Neural cell (in vitro differentiated cells): ENCODE measurements around the gene OPN5. TPM values are rescaled to one million over a fixed set of nuclear protein-coding genes. Genes with fewer than 3 reads are reported as not detected.

Experiments used
- H2AFZ ChIP-seq: fragments of 200-600, 300-800 bp; sonication (generic), shearing (Covaris generic); 2 replicates; pipeline ENCODE4 v1.6.0; 2014; ENCODE audit warnings: low read depth, mild to moderate bottlenecking, antibody characterized with exemption, low read length, moderate library complexity
- H3F3A ChIP-seq: fragments of 200-600 bp; shearing (Covaris generic); 2 replicates; pipeline ENCODE4 v1.6.1; 2016; ENCODE audit warnings: mild to moderate bottlenecking, moderate library complexity, mixed read lengths, antibody characterized with exemption, low read length; ENCODE audit not compliant: insufficient read depth, poor library complexity, severe bottlenecking
- H3K27ac ChIP-seq: fragments of 200-600, 300-800 bp; sonication (generic), shearing (Covaris generic); 2 replicates; pipeline ENCODE4 v1.5.1; 2014; ENCODE audit warnings: mild to moderate bottlenecking, low read length, moderate library complexity
- H3K27me3 ChIP-seq: fragments of 300-800, 200-600 bp; sonication (generic), shearing (Covaris generic); 2 replicates; pipeline ENCODE4 v1.6.0; 2014; ENCODE audit warnings: mild to moderate bottlenecking, low read depth, low read length, moderate library complexity; ENCODE audit not compliant: insufficient read depth
- H3K36me3 ChIP-seq: fragments of 300-800, 200-600 bp; sonication (generic), shearing (Covaris generic); 2 replicates; pipeline ENCODE4 v1.5.1; 2014; ENCODE audit warnings: mild to moderate bottlenecking, antibody characterized with exemption, low read length, moderate library complexity; ENCODE audit not compliant: insufficient read depth
- H3K4me2 ChIP-seq: fragments of 300-800, 200-600 bp; sonication (generic), shearing (Covaris generic); 2 replicates; pipeline ENCODE4 v1.6.0; 2014; ENCODE audit warnings: mild to moderate bottlenecking, low read length
- H3K4me3 ChIP-seq: fragments of 300-800, 200-600 bp; sonication (generic), shearing (Covaris generic); 2 replicates; pipeline ENCODE4 v1.5.1; 2014; ENCODE audit warnings: mild to moderate bottlenecking, low read length, moderate library complexity
- H3K79me2 ChIP-seq: fragments of 200-600 bp; shearing (Covaris generic); replicated peaks from 2 replicates; pipeline ENCODE4 v1.6.0; 2014; ENCODE audit warnings: mild to moderate bottlenecking, low read length, moderate library complexity; ENCODE audit not compliant: insufficient read depth
- H3K9ac ChIP-seq: fragments of 300-800, 200-600 bp; sonication (generic), shearing (Covaris generic); 2 replicates; pipeline ENCODE4 v1.6.1; 2016; ENCODE audit warnings: mild to moderate bottlenecking, low read length, mixed read lengths
- H3K9me2 ChIP-seq: fragments of 200-600 bp; shearing (Covaris generic); 2 replicates; pipeline ENCODE4 v1.6.1; 2016; ENCODE audit warnings: mild to moderate bottlenecking, low read length, mixed read lengths; ENCODE audit not compliant: insufficient read depth
- H3K9me3 ChIP-seq: fragments of 200-600, 300-800 bp; sonication (generic), shearing (Covaris generic); 2 replicates; pipeline ENCODE4 v1.6.1; 2016; ENCODE audit warnings: mild to moderate bottlenecking, mixed run types, low read length, moderate library complexity, mixed read lengths
- H4K20me1 ChIP-seq: fragments of 200-600 bp; shearing (Covaris generic); 2 replicates; pipeline ENCODE4 v1.6.1; 2016; ENCODE audit warnings: mild to moderate bottlenecking, mixed run types; ENCODE audit not compliant: insufficient read depth
- EP300 ChIP-seq: fragments of 450-650 bp; conservative IDR thresholded peaks from 2 replicates; pipeline ENCODE4 v1.6.1; 2014; ENCODE audit warnings: antibody characterized with exemption, mild to moderate bottlenecking, moderate library complexity; ENCODE audit not compliant: poor library complexity, severe bottlenecking
- EZH2 ChIP-seq: fragments of 200-600, 300-800 bp; shearing (Covaris generic), sonication (generic); IDR thresholded peaks from 2 replicates; pipeline ENCODE4 v1.6.1; 2014; ENCODE audit warnings: antibody characterized with exemption, low read length, borderline replicate concordance, mild to moderate bottlenecking; ENCODE audit not compliant: insufficient read depth, poor library complexity, severe bottlenecking
- MXI1 ChIP-seq: fragments of 450-650 bp; conservative IDR thresholded peaks from 2 replicates; pipeline ENCODE4 v1.6.1; 2014; ENCODE audit warnings: antibody characterized with exemption, mild to moderate bottlenecking; ENCODE audit not compliant: poor library complexity, severe bottlenecking
- POLR2AphosphoS5 ChIP-seq: IDR thresholded peaks from 2 replicates; pipeline ENCODE4 v1.6.1; 2012
- RAD21 ChIP-seq: fragments of 450-650 bp; conservative IDR thresholded peaks from 2 replicates; pipeline ENCODE4 v1.6.1; 2014; ENCODE audit warnings: antibody characterized with exemption, mild to moderate bottlenecking, moderate library complexity
- SMC3 ChIP-seq: fragments of 450-650 bp; conservative IDR thresholded peaks from 2 replicates; pipeline ENCODE4 v1.6.1; 2014; ENCODE audit warnings: antibody characterized with exemption, mild to moderate bottlenecking, moderate library complexity; ENCODE audit not compliant: poor library complexity
- TAF1 ChIP-seq: IDR thresholded peaks from 2 replicates; pipeline ENCODE4 v1.6.1; 2012; ENCODE audit warnings: low read depth
- polyA plus RNA-seq: library from polyadenylated mRNA; depleted of rRNA; stranded (reverse); fragments of >200 nt; gene quantifications from 2 replicates; pipeline ENCODE4 v1.2.3, GENCODE V29; 2014
- TF ChIP-seq, protein P1 (sequence below): fragments of 450-650 bp; IDR thresholded peaks from 2 replicates; pipeline ENCODE4 v1.5.1; 2014; ENCODE audit warnings: antibody characterized with exemption, mild to moderate bottlenecking, moderate library complexity; ENCODE audit not compliant: poor library complexity, severe bottlenecking
- TF ChIP-seq, protein P2 (sequence below): IDR thresholded peaks from 2 replicates; pipeline ENCODE4 v1.6.1; 2012; ENCODE audit warnings: borderline replicate concordance

The OPN5 gene
- polyA plus RNA-seq, 1 donor from 2014 or later: 0.10 TPM

- no peak overlapping the region for H2AFZ ChIP-seq
- H3K9me2 ChIP-seq: no peaks in the 10 kb centered on the region
- no peaks in the 10 kb centered on the region for H3K36me3 ChIP-seq
- H3K27me3 ChIP-seq: no peaks in the 10 kb centered on the region
- no peaks in the 10 kb centered on the region for H3F3A ChIP-seq
- H3K9me3 ChIP-seq: no peaks in the 10 kb centered on the region
- no peak overlapping the region for H3K4me3 ChIP-seq
- no peaks in the 10 kb centered on the region for H4K20me1 ChIP-seq
- no peak overlapping the region for H3K4me2 ChIP-seq
- no peaks in the 10 kb centered on the region for H3K79me2 ChIP-seq
- TF ChIP-seq MXI1: no peak
- peak; percentile 76 for TF ChIP-seq SMC3
- no peak for TF ChIP-seq EZH2
- TF ChIP-seq RAD21: peak; percentile 69
- no peak for TF ChIP-seq EP300
- TF ChIP-seq TAF1: no peak
- TF ChIP-seq, protein P1, sequence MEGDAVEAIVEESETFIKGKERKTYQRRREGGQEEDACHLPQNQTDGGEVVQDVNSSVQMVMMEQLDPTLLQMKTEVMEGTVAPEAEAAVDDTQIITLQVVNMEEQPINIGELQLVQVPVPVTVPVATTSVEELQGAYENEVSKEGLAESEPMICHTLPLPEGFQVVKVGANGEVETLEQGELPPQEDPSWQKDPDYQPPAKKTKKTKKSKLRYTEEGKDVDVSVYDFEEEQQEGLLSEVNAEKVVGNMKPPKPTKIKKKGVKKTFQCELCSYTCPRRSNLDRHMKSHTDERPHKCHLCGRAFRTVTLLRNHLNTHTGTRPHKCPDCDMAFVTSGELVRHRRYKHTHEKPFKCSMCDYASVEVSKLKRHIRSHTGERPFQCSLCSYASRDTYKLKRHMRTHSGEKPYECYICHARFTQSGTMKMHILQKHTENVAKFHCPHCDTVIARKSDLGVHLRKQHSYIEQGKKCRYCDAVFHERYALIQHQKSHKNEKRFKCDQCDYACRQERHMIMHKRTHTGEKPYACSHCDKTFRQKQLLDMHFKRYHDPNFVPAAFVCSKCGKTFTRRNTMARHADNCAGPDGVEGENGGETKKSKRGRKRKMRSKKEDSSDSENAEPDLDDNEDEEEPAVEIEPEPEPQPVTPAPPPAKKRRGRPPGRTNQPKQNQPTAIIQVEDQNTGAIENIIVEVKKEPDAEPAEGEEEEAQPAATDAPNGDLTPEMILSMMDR: peak; percentile 73
- TF ChIP-seq, protein P2, sequence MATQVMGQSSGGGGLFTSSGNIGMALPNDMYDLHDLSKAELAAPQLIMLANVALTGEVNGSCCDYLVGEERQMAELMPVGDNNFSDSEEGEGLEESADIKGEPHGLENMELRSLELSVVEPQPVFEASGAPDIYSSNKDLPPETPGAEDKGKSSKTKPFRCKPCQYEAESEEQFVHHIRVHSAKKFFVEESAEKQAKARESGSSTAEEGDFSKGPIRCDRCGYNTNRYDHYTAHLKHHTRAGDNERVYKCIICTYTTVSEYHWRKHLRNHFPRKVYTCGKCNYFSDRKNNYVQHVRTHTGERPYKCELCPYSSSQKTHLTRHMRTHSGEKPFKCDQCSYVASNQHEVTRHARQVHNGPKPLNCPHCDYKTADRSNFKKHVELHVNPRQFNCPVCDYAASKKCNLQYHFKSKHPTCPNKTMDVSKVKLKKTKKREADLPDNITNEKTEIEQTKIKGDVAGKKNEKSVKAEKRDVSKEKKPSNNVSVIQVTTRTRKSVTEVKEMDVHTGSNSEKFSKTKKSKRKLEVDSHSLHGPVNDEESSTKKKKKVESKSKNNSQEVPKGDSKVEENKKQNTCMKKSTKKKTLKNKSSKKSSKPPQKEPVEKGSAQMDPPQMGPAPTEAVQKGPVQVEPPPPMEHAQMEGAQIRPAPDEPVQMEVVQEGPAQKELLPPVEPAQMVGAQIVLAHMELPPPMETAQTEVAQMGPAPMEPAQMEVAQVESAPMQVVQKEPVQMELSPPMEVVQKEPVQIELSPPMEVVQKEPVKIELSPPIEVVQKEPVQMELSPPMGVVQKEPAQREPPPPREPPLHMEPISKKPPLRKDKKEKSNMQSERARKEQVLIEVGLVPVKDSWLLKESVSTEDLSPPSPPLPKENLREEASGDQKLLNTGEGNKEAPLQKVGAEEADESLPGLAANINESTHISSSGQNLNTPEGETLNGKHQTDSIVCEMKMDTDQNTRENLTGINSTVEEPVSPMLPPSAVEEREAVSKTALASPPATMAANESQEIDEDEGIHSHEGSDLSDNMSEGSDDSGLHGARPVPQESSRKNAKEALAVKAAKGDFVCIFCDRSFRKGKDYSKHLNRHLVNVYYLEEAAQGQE: no peak
- no peak for TF ChIP-seq POLR2AphosphoS5
- H3K27ac ChIP-seq: no peak overlapping the region
- H3K9ac ChIP-seq: no peak overlapping the region
These were observed 1.1 kb upstream of the OPN5 start for GRCh38 chr6:47780510-47781356.

DNA sequence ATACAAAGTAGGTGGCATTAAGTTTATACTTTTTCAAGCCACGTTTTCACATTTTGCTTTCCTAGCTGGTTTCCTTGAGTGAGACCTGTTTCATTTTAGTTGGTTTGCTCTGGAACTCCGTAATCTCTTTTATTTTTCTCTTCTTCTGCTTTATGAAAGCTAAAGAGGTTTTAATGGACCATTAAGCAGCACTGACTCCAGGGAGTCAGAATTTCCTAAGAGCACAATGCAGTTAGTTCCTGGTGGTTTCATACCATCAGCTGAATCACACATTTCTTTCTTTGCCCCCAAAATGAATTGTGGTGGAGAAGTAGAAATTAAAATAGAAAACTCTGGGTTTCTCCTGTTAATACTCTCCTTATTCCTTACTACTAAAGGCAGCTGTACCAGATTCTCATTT lies 3.4 kb downstream of the OPN5 start:
- TF ChIP-seq, protein P2: peak; percentile 49
- TF ChIP-seq EP300: no peak
- no peak overlapping the region for H3K27ac ChIP-seq
- H3K4me3 ChIP-seq: no peak overlapping the region
- H3K27me3 ChIP-seq: no peaks in the 10 kb centered on the region
- no peak overlapping the region for H3K4me2 ChIP-seq
- no peaks in the 10 kb centered on the region for H3K36me3 ChIP-seq
- no peak overlapping the region for H2AFZ ChIP-seq
- no peaks in the 10 kb centered on the region for H3K9me3 ChIP-seq
- H3F3A ChIP-seq: no peaks in the 10 kb centered on the region
- H3K9me2 ChIP-seq: no peaks in the 10 kb centered on the region
- no peak overlapping the region for H3K9ac ChIP-seq
- no peaks in the 10 kb centered on the region for H3K79me2 ChIP-seq
- no peaks in the 10 kb centered on the region for H4K20me1 ChIP-seq
